GM18861 (cell line): Measurements from ENCODE around the gene POMC.
"Not testable (repeated sequence)": the region's sequence is repeated elsewhere in the genome, so short reads cannot be mapped to it uniquely, and the experiment has no call there.

Source experiments
- ATAC-seq: cut with Tn5 transposase; IDR thresholded peaks from one replicate; pipeline ENCODE4 v1.9.1; 2021; ENCODE audit not compliant: unreplicated experiment

The POMC gene

DNA sequence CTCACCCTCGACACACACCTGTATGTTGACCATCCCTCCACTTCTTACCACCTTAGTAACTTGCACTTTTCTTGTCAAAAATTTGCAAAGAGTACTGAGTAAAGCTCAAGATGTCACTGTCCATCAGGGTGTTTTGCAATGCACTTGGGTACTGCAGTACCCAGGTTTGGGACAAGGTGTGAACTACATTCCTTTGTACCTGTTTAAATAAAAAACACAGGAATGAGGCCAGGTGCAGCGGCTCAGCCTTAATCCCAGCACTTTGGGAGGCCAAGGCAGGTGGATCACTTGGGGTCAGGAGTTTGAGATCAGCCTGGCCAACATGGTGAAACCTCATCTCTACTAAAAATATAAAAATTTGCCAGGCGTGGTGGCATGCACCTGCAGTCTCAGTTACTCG lies 27.8 kb downstream of the POMC start:
- ATAC-seq = not testable (repeated sequence)

DNA sequence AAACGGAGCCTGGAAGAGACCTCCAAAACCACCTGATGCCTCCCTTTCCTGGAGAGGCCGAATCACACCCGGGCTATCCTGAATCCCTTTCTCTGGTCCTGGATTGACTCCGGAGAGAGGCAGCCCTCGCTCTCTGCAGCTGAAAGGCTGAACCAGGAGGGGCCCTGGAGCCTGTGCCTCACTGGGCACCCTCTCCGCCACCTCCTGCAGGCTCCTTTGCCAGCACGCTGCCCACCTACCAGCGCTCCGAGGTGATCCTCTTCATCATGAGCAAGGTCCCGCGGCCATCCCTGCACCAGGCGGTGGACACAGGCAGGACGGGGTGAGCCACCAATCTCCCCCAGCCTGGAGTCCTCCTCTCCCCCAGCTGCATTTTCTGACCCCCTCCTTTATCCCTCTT lies 35.7 kb downstream of the POMC start:
- no peak for ATAC-seq

DNA sequence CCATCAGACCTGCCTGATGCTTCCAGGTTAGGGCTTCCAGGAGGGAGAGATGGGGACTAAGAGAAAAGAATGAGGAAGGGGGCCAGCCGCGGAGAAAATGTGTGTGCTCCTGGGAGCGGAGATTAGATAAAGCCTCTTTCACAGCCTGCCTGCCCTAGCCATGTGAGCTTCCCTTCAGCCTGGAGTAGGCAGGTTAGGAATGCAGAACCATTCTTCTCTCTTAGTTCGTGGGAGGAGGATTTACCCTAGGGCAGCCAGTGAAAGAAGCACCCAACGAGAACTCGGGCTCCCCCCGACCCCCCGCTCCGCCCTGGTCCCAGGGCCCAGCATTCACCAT lies 36.1 kb downstream of the POMC start:
- no peak for ATAC-seq

DNA sequence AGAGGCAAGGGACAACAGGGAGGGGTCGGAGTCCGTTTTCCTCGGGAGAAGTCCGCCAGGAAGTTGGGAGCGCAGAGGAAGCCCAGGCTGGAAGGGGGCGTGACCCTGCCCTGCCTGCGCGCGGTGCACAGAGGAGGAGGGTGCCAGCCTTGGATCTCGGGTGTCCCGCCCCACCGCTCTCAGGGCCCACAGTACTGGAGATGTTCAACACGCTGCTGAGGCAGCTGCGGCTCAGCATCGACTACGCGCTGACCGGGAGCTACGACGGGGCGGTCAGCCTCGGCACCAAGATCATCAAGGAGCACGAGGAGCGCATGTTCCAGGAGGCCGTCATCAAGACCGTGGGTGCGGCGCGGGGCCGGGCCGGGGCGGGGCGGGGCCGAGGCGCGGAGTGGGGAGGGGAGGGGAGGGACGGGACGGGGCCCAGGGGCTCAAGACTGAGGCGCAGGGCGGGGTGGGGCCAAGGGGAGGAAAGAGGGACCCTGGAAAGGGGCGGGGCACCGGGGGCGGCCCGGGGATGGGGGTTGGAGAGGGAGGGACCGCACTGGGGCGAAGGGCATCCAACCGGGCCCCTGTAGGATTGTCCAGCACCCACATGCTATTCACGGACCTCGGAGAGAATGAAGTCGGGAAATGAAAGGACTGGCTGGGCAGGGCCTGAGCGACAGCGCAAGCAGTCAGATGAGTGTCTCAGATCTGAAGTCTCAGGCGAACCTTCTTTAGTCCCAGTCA lies 36.6 kb downstream of the POMC start:
- ATAC-seq = no peak

DNA sequence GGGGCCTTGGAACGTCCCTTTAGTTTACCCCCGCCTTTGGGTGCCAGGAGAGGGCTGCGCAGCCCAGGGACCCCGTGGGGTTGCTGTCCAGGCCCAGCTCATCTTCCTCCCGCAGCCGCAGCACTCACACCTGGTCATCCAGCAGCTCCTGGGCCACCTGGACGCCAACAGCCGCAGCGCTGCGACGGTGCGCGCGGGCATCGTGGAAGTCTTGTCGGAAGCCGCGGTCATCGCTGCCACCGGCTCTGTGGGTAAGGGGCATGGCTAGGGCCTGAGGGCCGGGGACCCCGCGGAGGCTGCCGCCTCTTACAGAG lies 37.2 kb downstream of the POMC start:
- ATAC-seq = no peak

DNA sequence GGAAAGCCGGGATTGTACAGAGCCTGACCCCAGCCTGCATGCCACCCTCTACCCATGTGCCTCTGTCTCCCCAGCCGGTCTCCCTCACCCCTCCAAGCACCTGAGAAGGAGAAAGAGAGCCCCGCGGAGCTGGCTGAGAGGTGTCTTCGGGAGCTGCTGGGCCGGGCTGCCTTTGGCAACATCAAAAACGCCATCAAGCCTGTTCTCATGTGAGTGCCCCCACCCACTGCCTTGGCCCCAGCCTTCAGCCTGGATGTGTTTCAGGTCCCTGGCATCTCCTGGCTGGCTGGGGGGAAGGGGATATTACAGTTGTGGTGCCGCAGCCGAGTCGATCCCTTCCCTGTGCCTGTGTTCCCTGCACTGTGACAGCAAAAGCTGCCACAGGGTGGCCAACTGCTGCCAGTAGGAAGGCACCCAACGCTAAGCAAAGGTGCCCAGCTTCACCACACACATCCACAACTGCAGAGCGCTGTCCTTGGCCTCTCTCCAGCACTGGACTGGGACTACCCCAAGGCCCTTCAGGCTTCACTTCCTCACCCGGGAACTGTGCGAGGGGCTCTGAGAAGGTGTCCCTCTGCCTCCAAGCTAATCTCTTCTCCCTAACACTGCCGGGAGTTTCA lies 38.4 kb downstream of the POMC start:
- ATAC-seq = no peak

DNA sequence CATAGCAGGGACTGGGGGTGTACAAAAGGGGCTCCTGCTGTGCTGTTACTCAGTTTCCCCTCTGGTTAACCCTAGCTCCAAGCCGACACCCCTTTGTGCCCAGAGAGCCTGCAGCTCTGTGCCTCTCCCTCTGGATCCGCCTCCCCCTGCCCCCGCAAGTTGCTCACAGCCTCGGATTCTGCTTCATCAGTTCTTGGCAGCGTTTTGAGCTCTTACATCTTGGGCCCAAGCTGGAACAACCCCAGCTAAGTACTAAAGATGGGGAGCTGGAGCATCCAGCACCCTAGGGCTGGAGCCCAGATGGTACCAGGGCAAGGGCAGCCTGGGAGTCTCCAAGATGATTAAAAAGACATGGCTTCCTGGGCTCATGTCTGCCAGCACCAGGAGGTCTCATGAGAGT lies 40.7 kb downstream of the POMC start:
- ATAC-seq = no peak

DNA sequence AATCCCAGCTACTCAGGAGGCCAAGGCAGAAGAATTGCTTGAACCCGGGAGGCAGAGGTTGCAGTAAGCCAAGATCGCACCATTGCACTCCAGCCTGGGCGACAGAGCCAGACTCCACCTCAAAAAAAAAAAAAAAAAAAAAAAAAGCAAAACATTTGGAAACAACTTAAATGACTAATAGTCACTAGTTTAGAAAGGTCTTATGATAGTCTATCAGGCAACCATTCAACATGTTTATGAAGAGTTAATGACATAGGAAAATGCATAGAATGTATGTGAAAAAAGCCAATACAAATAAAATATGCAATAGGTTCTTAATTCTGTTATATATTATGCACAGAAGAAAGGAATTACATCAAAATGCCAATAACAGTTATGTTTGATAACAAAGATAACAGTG lies 41.3 kb downstream of the POMC start:
- ATAC-seq = not testable (repeated sequence)

DNA sequence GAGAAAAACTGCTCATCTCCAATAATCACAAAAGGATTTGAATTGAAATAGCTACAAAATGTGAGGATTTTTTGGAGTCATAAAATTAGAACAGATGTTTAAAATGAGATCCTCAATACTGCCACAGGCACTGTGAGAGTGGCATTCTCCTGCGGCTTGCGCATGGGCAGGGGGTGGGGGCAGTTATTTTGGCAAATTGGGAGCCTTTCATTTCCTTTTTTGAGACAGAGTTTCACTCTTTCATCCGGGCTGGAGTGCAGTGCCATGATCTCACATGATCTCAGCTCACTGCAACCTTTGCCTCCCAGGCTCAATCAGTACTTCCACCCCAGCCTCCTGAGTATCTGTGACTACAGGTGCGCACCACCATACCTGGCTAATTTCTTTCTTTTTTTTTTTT lies 42.4 kb downstream of the POMC start:
- no peak for ATAC-seq

DNA sequence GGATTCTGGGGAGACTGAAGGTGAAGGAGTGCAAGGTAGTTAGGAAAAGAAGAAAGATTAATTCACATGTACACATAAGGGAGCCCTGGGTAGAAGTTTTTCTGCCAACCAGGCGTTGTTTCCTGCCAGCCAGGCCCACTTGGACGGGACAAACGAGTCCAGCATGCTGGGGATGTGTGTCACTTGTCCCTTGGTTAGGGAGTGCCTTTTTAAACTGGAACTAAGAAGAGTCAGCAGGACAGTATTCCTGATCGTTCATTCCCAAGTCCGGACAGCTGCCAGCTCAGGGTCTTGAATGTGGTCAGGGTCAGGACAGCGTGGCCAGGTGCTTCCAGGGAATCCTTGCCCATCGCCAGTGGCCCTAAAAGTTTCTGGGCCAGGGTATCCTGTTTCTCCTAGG lies 43.2 kb downstream of the POMC start:
- ATAC-seq = no peak

DNA sequence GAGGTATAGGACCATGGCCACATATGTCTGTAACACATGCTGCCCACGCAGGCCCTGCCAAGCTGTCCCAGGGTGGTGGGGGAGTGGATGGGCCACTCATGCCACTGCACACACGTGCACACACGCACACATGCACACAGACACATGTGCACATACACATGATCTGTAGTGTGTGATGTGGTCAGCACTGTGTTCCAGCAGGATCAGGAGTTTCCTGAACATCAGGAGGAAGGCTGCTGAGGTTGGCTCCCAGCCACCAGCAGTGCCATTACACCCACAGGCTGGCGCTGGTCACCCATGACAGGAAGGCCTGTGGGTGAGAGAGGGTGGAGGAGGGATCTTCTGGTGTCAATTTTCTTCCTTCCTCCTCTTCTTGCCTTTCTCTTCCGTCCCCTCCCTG lies 44.7 kb downstream of the POMC start:
- ATAC-seq = no peak

DNA sequence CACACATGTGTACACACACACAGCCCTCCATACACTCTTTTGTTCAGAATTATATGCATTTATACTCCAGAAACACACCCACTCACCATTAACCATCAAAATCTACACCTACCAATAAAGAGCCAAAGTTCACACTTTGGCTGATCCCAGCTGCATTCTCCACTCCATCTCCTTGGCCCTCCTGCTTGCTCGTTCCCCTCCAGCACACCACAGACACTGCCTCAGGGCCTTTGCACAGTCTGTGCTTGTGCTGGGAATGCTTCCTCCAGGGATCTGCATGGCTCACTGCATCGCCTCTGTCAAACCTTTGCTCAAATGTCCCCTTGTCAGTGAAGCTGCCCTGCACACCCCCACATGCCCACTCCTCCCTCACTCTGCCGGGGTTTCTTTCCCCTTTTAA lies 46.0 kb downstream of the POMC start:
- ATAC-seq = no peak

DNA sequence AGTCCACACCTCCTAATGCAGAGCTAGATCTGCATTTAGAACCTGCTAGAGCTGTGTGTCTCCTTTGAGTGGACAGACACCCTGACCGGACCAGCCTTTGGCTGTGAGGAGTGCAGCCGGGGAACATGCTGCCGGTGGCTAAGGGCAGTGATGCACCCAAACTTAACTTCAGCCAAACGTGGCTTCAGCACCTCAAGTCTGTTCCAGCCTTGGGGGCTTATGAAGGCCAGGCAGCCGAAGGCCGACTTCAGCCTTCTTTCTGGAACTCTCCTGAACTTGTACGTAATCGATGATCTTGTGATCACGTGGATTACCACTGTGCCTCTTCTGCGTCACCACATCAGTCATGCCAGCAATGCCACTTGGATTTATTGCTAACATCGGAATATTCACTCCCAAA lies 49.1 kb downstream of the POMC start:
- no peak for ATAC-seq

DNA sequence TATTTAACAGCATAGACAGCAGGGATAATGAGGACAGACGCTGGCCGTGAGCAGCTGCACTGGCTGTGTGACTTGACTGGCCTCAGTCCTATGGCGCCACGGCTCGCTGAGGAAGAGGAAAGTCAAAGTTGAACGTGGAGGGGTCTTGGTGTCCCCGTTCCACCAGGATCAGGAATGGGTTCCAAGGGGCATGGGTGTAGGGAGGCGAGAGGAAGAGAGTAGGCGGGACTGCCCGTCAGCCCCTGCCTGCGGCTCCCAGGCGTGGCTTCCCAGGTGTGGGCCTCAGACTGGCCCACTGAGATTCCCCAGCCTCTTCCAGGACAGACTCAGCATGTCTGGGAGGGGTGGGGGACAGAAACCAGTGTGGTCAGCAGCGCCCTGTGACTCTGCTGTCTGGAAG lies 51.4 kb downstream of the POMC start:
- no peak for ATAC-seq

DNA sequence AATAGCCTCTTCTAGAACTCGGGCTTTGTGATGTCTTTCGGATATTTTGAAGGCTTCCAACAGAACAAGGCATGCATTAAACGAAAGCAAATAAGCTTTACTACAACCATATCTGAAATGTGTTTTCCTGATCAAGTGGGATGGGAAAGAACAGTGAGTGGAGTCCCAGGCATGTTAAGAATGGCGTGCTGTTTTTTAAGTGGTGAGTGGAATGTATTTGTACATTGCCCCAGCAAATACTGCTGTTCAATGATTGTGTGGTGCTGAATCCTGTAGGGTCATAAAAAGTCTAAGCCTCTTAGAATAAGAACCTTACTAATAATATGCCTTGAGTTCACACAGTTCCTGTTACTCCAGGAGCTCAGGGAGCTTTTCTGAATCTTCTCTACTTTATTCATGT lies 52.5 kb downstream of the POMC start:
- ATAC-seq = no peak

DNA sequence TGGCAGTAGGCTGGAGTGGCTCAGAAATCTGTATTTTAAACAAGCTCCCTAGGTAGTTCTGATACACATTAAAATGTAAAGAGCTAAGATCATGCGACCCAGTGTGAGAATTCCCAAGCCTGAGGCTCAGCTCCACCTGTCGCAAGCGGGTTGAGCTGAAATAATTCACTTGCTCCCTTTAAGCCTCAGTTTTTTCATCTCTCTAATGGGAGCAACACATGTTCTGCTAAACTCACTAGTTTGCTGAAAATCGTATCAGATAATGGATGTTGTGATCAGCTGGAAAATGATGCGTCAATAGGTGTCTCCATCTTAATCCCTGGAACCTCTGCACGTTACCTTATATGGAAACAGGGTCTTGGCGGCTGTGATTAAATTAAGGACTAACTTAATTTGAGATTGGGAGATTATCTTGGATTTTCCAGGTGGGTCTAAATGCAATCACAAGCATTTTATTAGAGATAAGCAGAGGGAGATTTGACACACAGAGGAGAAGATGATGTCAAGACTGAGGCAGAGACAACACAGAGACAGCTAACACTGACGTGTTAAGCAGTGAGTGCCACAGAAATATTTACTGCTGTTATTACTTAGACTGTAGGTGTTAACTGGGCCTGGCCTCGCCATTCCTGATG lies 53.0 kb downstream of the POMC start:
- ATAC-seq = no peak

DNA sequence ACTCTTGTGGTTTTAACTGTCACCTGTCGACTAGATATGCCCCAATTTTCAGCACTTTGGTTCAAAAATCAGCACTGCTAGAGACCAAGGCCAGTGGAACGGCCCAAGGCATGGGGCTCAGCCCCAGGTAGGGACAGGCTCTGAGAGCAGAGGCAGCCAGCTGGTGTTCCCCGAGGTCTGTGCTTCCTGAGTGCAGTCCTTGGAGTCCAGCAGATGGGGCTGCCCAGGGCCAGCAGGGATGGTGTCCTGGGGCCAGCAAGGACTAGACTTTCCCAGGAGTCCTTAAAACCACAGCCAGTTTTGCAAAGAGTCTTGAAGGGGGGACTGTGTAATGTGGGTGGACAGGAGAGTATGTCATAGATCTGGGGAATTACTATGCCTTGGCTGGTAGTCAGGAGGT lies 56.3 kb downstream of the POMC start:
- ATAC-seq = no peak
